ENCODE results near the gene CX3CL1. TPM values are rescaled to one million over a fixed set of nuclear protein-coding genes. Genes with fewer than 3 reads are reported as not detected.

Gene CX3CL1
- total RNA-seq, 4 donors from 2014 or later, result 1.0 to 31.2 (median 7.1) TPM

GRCh38 chr16:57377080-57377841 is 5.0 kb downstream of the CX3CL1 start:
- no peaks in the 10 kb centered on the region for H3K27me3 ChIP-seq
- H3K4me3 ChIP-seq, result no peak overlapping the region
- intact Hi-C loops (cut with DNase I; ENCODE audit: low total_unique reads), result no loop called here
- H3K27ac ChIP-seq, result no peak overlapping the region
- H3K4me1 ChIP-seq, result peaks cover 0 to 9% of the 10 kb centered on the region in 2 donors
- no peak for DNase-seq
- H3K36me3 ChIP-seq, result no peaks in the 10 kb centered on the region
- H3K9me3 ChIP-seq, result no peaks in the 10 kb centered on the region
- no peak for TF ChIP-seq POLR2A (IDR thresholded peaks at IDR 0.05)
- no peak for TF ChIP-seq CTCF (IDR thresholded peaks at IDR 0.05)

- no peak for TF ChIP-seq CTCF (IDR thresholded peaks at IDR 0.05)
- no peak for TF ChIP-seq POLR2A (IDR thresholded peaks at IDR 0.05)
- H3K36me3 ChIP-seq, result no peaks in the 10 kb centered on the region
- H3K9me3 ChIP-seq, result no peaks in the 10 kb centered on the region
- no peak overlapping the region for H3K27ac ChIP-seq
- H3K27me3 ChIP-seq, result no peaks in the 10 kb centered on the region
- H3K4me3 ChIP-seq, result no peak overlapping the region
- no peaks in the 10 kb centered on the region for H3K4me1 ChIP-seq
- intact Hi-C loops (cut with DNase I; ENCODE audit: low total_unique reads), result no loop called here
- no peak for DNase-seq
Observed at GRCh38 chr16:57379579-57379978, 7.3 kb downstream of the CX3CL1 start.

DNA sequence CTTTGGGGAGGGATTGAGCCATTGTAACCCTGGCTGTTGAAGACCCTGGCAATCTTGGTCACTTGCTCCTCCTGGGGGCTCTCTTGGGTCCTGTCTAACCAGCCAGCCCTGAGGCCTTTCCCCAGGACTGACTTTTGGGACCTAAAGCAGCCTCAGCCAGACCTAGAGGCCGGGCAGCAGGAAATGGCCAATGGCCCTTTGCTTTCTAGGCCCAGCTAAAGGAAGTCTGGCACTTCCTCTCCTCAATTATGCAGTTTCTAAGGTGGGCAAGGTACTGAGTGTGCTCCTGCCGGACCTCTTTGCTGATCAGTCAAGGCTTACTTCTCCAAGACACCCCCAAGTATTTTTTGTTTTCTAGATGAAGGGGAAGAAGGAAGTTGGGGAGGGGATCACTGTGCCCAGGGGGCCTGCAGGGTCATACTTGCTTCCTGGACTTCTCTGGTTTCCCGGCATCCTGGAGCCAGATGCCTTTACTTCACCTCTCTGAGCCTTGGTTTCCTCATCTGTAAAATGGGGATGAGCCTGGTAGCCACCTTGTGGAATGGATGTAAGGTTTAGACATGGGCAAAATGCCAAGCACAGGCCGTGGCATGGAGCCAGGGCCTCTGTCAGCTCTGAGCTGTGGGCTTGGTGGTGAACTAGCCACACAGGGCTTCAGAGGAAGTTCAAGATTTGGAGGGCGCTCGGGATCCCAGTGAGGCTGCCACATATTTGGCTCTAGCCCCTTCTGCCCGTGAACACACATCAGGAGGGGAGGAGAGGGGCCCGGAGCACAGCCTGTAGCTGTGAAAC is 8.6 kb downstream of the CX3CL1 start:
- Histone ChIP-seq H3K4me3 (no peak overlapping the region), H3K36me3 (no peaks in the 10 kb centered on the region), H3K27ac (peak overlapping the region in 1 of 2 donors; percentile 18), H3K9me3 (no peaks in the 10 kb centered on the region), H3K4me1 (no peaks in the 10 kb centered on the region), H3K27me3 (no peaks in the 10 kb centered on the region)
- intact Hi-C loops (cut with DNase I; ENCODE audit: low total_unique reads), result no loop called here
- TF ChIP-seq CTCF (IDR thresholded peaks at IDR 0.05) (no peak), POLR2A (IDR thresholded peaks at IDR 0.05) (no peak)
- no peak for DNase-seq

- no peak for DNase-seq
- Histone ChIP-seq H3K9me3 (no peaks in the 10 kb centered on the region), H3K27me3 (no peaks in the 10 kb centered on the region), H3K36me3 (no peaks in the 10 kb centered on the region), H3K27ac (no peak overlapping the region), H3K4me1 (no peaks in the 10 kb centered on the region), H3K4me3 (no peak overlapping the region)
- TF ChIP-seq POLR2A (IDR thresholded peaks at IDR 0.05) (no peak), CTCF (IDR thresholded peaks at IDR 0.05) (no peak)
- intact Hi-C loops (cut with DNase I; ENCODE audit: low total_unique reads), result no loop called here
Observed at GRCh38 chr16:57381791-57382534, 9.7 kb downstream of the CX3CL1 start.

All from uterus (tissue), 4 donors.